ENCODE data around the gene CCZ1. TPM values are rescaled to one million over a fixed set of nuclear protein-coding genes. Genes with fewer than 3 reads are reported as not detected.
"Not testable (repeated sequence)": the region's sequence is repeated elsewhere in the genome, so short reads cannot be mapped to it uniquely, and the experiment has no call there.

The CCZ1 gene
- total and polyA plus RNA-seq, 2 of the 4 experiments (the other 2 are of a cell fraction) = 25.4 to 28.7 TPM

DNA sequence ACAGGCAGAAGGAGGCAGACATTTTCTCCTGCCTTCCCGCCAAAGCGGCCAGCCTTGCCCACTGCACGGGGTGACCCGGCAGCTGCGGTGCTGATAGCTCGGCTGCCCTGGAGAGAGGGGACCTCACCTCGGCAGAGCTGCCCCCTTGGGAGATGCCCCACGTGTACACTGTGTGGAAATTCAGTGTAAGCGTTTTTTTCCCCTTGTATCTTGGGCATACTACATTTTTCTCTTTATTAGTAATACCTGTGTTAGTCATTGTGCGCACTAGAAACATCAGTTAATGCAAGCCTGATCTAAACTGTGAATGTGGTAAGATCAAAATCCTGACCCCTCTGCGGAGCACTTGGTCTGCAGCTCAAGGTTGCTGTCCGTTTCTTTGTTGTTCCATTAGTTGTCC, 26.1 kb downstream of the CCZ1 start:
- H4K8ac ChIP-seq (ENCODE audit: low read depth in 2 of 2, low read length in 2 of 2); H3K4me2 ChIP-seq (ENCODE audit: low read depth, low read length); H3K4ac ChIP-seq (ENCODE audit: low read depth, low read length); H3K79me1 ChIP-seq (ENCODE audit: low read depth in 1 of 2, low read length in 2 of 2); H3K36me3 ChIP-seq (ENCODE audit: control insufficient read depth, insufficient read depth, low read length); H3K9ac ChIP-seq (ENCODE audit: low read depth, low read length); H3K9me1 ChIP-seq (ENCODE audit: insufficient read depth, low read length); H4K20me1 ChIP-seq (ENCODE audit: insufficient read depth, low read length); POLR2A ChIA-PET (ENCODE audit: unreplicated experiment); H2BK15ac ChIP-seq (ENCODE audit: low read depth, low read length); in situ Hi-C loops (cut with MboI; ENCODE audit: low sequenced_read_pairs); H2BK120ac ChIP-seq (ENCODE audit: low read depth, low read length); H3K4me3 ChIP-seq (ENCODE audit: insufficient read depth, low read depth, low read length); DNase-seq; H3K14ac ChIP-seq (replicated peaks; ENCODE audit: low read depth, low read length); H3K23ac ChIP-seq (ENCODE audit: low read depth, low read length); intact Hi-C loops (cut with micrococcal nuclease); H2AFZ ChIP-seq (replicated peaks; ENCODE audit: low read length, poor library complexity); H3K4me1 ChIP-seq (ENCODE audit: control insufficient read depth, insufficient read depth, low read length); H2AK5ac ChIP-seq (ENCODE audit: low read depth, low read length); H3K27ac ChIP-seq (ENCODE audit: insufficient read depth, low read length); H3K56ac ChIP-seq (ENCODE audit: extremely low read depth, insufficient read depth, low read length); ATAC-seq (ENCODE audit: low read depth); H3K27me3 ChIP-seq (ENCODE audit: control insufficient read depth, insufficient read depth, low read length); dilution Hi-C loops (cut with HindIII; ENCODE audit: low sequenced_read_pairs, unreplicated experiment); H2AK9ac ChIP-seq (replicated peaks; ENCODE audit: low read depth, low read length, poor library complexity); H2BK20ac ChIP-seq (ENCODE audit: low read depth, low read length); H4K91ac ChIP-seq (ENCODE audit: insufficient read depth, low read depth, low read length); H4K5ac ChIP-seq (ENCODE audit: low read depth, low read length); BruUV-seq (replicated peaks); CTCF ChIA-PET; H3K9me3 ChIP-seq (ENCODE audit: control insufficient read depth, insufficient read depth, low read length); H3K18ac ChIP-seq (ENCODE audit: low read depth, low read length); H2BK5ac ChIP-seq (ENCODE audit: low read depth, low read length, poor library complexity, severe bottlenecking): not testable (repeated sequence)
- no CpG with 5 or more reads among the region's 12 CpGs for WGBS, 2 experiments (ENCODE audit: extremely low coverage in 2 of 2, insufficient read length in 1 of 2)

GRCh38 chr7:5926263-5926870, 27.8 kb downstream of the CCZ1 start:
- H2BK120ac ChIP-seq (ENCODE audit: low read depth, low read length); H2BK5ac ChIP-seq (ENCODE audit: low read depth, low read length, poor library complexity, severe bottlenecking); H2AK5ac ChIP-seq (ENCODE audit: low read depth, low read length); BruUV-seq (replicated peaks); POLR2A ChIA-PET (ENCODE audit: unreplicated experiment); H3K36me3 ChIP-seq (ENCODE audit: control insufficient read depth, insufficient read depth, low read length); intact Hi-C loops (cut with micrococcal nuclease); H2AK9ac ChIP-seq (replicated peaks; ENCODE audit: low read depth, low read length, poor library complexity); in situ Hi-C loops (cut with MboI; ENCODE audit: low sequenced_read_pairs); H3K18ac ChIP-seq (ENCODE audit: low read depth, low read length); ATAC-seq (ENCODE audit: low read depth); H3K23ac ChIP-seq (ENCODE audit: low read depth, low read length); H3K27me3 ChIP-seq (ENCODE audit: control insufficient read depth, insufficient read depth, low read length); H4K20me1 ChIP-seq (ENCODE audit: insufficient read depth, low read length); DNase-seq; H3K56ac ChIP-seq (ENCODE audit: extremely low read depth, insufficient read depth, low read length); H2BK20ac ChIP-seq (ENCODE audit: low read depth, low read length); H4K8ac ChIP-seq (ENCODE audit: low read depth in 2 of 2, low read length in 2 of 2); H4K91ac ChIP-seq (ENCODE audit: insufficient read depth, low read depth, low read length); H3K4me2 ChIP-seq (ENCODE audit: low read depth, low read length); H3K4ac ChIP-seq (ENCODE audit: low read depth, low read length); H3K4me3 ChIP-seq (ENCODE audit: insufficient read depth, low read depth, low read length); H3K27ac ChIP-seq (ENCODE audit: insufficient read depth, low read length); H4K5ac ChIP-seq (ENCODE audit: low read depth, low read length); H2AFZ ChIP-seq (replicated peaks; ENCODE audit: low read length, poor library complexity); H3K9me1 ChIP-seq (ENCODE audit: insufficient read depth, low read length); H2BK15ac ChIP-seq (ENCODE audit: low read depth, low read length); H3K4me1 ChIP-seq (ENCODE audit: control insufficient read depth, insufficient read depth, low read length); H3K9ac ChIP-seq (ENCODE audit: low read depth, low read length); dilution Hi-C loops (cut with HindIII; ENCODE audit: low sequenced_read_pairs, unreplicated experiment); H3K14ac ChIP-seq (replicated peaks; ENCODE audit: low read depth, low read length); H3K9me3 ChIP-seq (ENCODE audit: control insufficient read depth, insufficient read depth, low read length); CTCF ChIA-PET; H3K79me1 ChIP-seq (ENCODE audit: low read depth in 1 of 2, low read length in 2 of 2): not testable (repeated sequence)
- WGBS, 2 experiments (ENCODE audit: extremely low coverage in 2 of 2, insufficient read length in 1 of 2) = no CpG with 5 or more reads among the region's 13 CpGs
